H9 (cell line): ENCODE results near the gene LBH. TPM values are rescaled to one million over a fixed set of nuclear protein-coding genes. Genes with fewer than 3 reads are reported as not detected.
A peak's percentile ranks its signal among the peaks of the same experiment; 100 is the strongest.

Experiments used
- DNase-seq: peaks from one replicate; pipeline ENCODE4 v3.0.0-alpha.2; 2017
- H2AFZ ChIP-seq: one replicate; pipeline ENCODE4 v1.6.1; 2013; ENCODE audit warnings: mild to moderate bottlenecking, low read length, control low read depth, moderate library complexity
- H2AK5ac ChIP-seq: 2 replicates; pipeline ENCODE4 v1.6.1; 2013; ENCODE audit warnings: low read length, control low read depth, mixed read lengths; ENCODE audit not compliant: insufficient read length
- H2BK120ac ChIP-seq: one replicate; pipeline ENCODE4 v1.6.1; 2013; ENCODE audit warnings: low read depth, mild to moderate bottlenecking, low read length, control low read depth, inconsistent platforms; ENCODE audit not compliant: poor library complexity, severe bottlenecking
- H2BK12ac ChIP-seq: 2 replicates; pipeline ENCODE4 v1.6.1; 2013; ENCODE audit warnings: low read length, control low read depth, mixed read lengths, low read depth; ENCODE audit not compliant: insufficient read length
- H2BK15ac ChIP-seq: 2 replicates; pipeline ENCODE4 v1.6.1; 2013; ENCODE audit warnings: low read depth, low read length, control low read depth
- H2BK20ac ChIP-seq: one replicate; pipeline ENCODE4 v1.6.1; 2013; ENCODE audit warnings: low read depth, mild to moderate bottlenecking, low read length, control low read depth, inconsistent platforms; ENCODE audit not compliant: poor library complexity, severe bottlenecking
- H2BK5ac ChIP-seq: 2 replicates; pipeline ENCODE4 v1.6.1; 2013; ENCODE audit warnings: low read length, control low read depth, mixed read lengths; ENCODE audit not compliant: insufficient read length
- H3K14ac ChIP-seq: 2 replicates; pipeline ENCODE4 v1.6.1; 2013; ENCODE audit warnings: low read length, control low read depth; ENCODE audit not compliant: insufficient read depth
- H3K18ac ChIP-seq: 2 replicates; pipeline ENCODE4 v1.6.1; 2013; ENCODE audit warnings: low read depth, mild to moderate bottlenecking, mixed read lengths, low read length, control low read depth; ENCODE audit not compliant: insufficient read length
- H3K23ac ChIP-seq: 2 replicates; pipeline ENCODE4 v1.6.1; 2013; ENCODE audit warnings: low read length, control low read depth, mixed read lengths, low read depth; ENCODE audit not compliant: insufficient read length
- H3K23me2 ChIP-seq: 2 replicates; pipeline ENCODE4 v1.6.1; 2013; ENCODE audit warnings: low read depth, mild to moderate bottlenecking, mixed read lengths, low read length, control low read depth; ENCODE audit not compliant: insufficient read length, poor library complexity, severe bottlenecking
- H3K27ac ChIP-seq: 2 replicates; pipeline ENCODE4 v1.5.1; 2013; ENCODE audit warnings: low read length, control low read depth, mixed read lengths, low read depth; ENCODE audit not compliant: insufficient read length
- H3K27me3 ChIP-seq: 2 replicates; pipeline ENCODE4 v1.6.1; 2013; ENCODE audit warnings: low read length, control low read depth, inconsistent platforms; ENCODE audit not compliant: insufficient read depth
- H3K4ac ChIP-seq: 2 replicates; pipeline ENCODE4 v1.6.1; 2013; ENCODE audit warnings: low read depth, mild to moderate bottlenecking, control low read depth, inconsistent platforms, low read length, moderate library complexity
- H3K4me1 ChIP-seq: 2 replicates; pipeline ENCODE4 v1.6.1; 2013; ENCODE audit warnings: low read length, control low read depth, inconsistent platforms; ENCODE audit not compliant: insufficient read depth
- H3K4me2 ChIP-seq: 2 replicates; pipeline ENCODE4 v1.6.1; 2013; ENCODE audit warnings: low read length, control low read depth, mixed read lengths; ENCODE audit not compliant: insufficient read length, insufficient read depth
- H3K56ac ChIP-seq: 2 replicates; pipeline ENCODE4 v1.6.1; 2013; ENCODE audit warnings: low read depth, mild to moderate bottlenecking, mixed read lengths, low read length, control low read depth; ENCODE audit not compliant: insufficient read length
- H3K79me1 ChIP-seq: 2 replicates; pipeline ENCODE4 v1.6.1; 2013; ENCODE audit warnings: low read depth, mild to moderate bottlenecking, moderate library complexity, low read length, control low read depth, inconsistent platforms; ENCODE audit not compliant: insufficient read depth, poor library complexity, severe bottlenecking
- H3K79me2 ChIP-seq: 2 replicates; pipeline ENCODE4 v1.6.1; 2013; ENCODE audit warnings: low read length, control low read depth, inconsistent platforms; ENCODE audit not compliant: insufficient read depth
- H3K9ac ChIP-seq: 2 replicates; pipeline ENCODE4 v1.6.1; 2013; ENCODE audit warnings: low read length, control low read depth, mixed read lengths; ENCODE audit not compliant: insufficient read length; ENCODE audit errors: extremely low read depth
- H3K9me3 ChIP-seq: one replicate; pipeline ENCODE4 v1.6.1; 2013; ENCODE audit warnings: low read depth, low read length, inconsistent platforms; ENCODE audit not compliant: control insufficient read depth
- H3T11ph ChIP-seq: one replicate; pipeline ENCODE4 v1.6.1; 2013; ENCODE audit warnings: mild to moderate bottlenecking, low read length, control low read depth, inconsistent platforms
- H4K20me1 ChIP-seq: one replicate; pipeline ENCODE4 v1.6.1; 2013; ENCODE audit not compliant: control insufficient read depth, insufficient read length, insufficient read depth
- H4K5ac ChIP-seq: 2 replicates; pipeline ENCODE4 v1.6.1; 2013; ENCODE audit warnings: low read depth, mild to moderate bottlenecking, mixed read lengths, low read length, control low read depth; ENCODE audit not compliant: insufficient read length
- H4K8ac ChIP-seq: replicated peaks from 2 replicates; pipeline ENCODE4 v1.6.1; 2013; ENCODE audit warnings: low read length, control low read depth, mixed read lengths, low read depth; ENCODE audit not compliant: insufficient read length
- H4K91ac ChIP-seq: 2 replicates; pipeline ENCODE4 v1.6.1; 2013; ENCODE audit warnings: low read depth, mild to moderate bottlenecking, moderate library complexity, mixed read lengths, low read length, control low read depth; ENCODE audit not compliant: insufficient read length
- H3K27ac Mint-ChIP-seq, 3 experiments: 2 replicates in 2 of 3; 3 replicates in 1 of 3; pipeline ENCODE4 v1.8.0; 2020 to 2021; ENCODE audit warnings: mixed read lengths in 3 of 3, mild to moderate bottlenecking in 1 of 3, moderate library complexity in 1 of 3
- H3K27me3 Mint-ChIP-seq: 2 replicates; pipeline ENCODE4 v1.8.0; 2021; ENCODE audit warnings: low read depth, mild to moderate bottlenecking, moderate library complexity, mixed read lengths
- H3K36me3 Mint-ChIP-seq, 3 experiments: 2 replicates in 2 of 3; 3 replicates in 1 of 3; pipeline ENCODE4 v1.8.0; 2020 to 2021; ENCODE audit warnings: low read depth in 3 of 3, mixed read lengths in 3 of 3; ENCODE audit not compliant: insufficient read depth in 1 of 3
- H3K4me1 Mint-ChIP-seq, 2 experiments: 2 replicates each; pipeline ENCODE4 v1.8.0; 2020; ENCODE audit warnings: mixed read lengths in 2 of 2
- H3K4me3 Mint-ChIP-seq, 2 experiments: 2 replicates in 1 of 2; 3 replicates in 1 of 2; pipeline ENCODE4 v1.8.0; 2020 to 2021; ENCODE audit warnings: mild to moderate bottlenecking in 2 of 2, mixed read lengths in 2 of 2, moderate library complexity in 1 of 2
- H3K9me3 Mint-ChIP-seq, 2 experiments: 2 replicates in 1 of 2; 3 replicates in 1 of 2; pipeline ENCODE4 v1.8.0; 2020; ENCODE audit warnings: mild to moderate bottlenecking in 2 of 2, mixed read lengths in 2 of 2, moderate library complexity in 1 of 2
- WGBS: extraction: QIAGEN DNeasy Blood & Tissue Kit; methylation state at CpG from one replicate; pipeline ENCODE4 v1.1.7; 2013; ENCODE audit warnings: missing lambda C conversion rate, low lambda C conversion rate, mixed read lengths; ENCODE audit not compliant: insufficient read length; ENCODE audit errors: extremely low coverage; 5-methylcytosine and 5-hydroxymethylcytosine counted together
- total RNA-seq: library from RNA; stranded (reverse); gene quantifications from 2 replicates; pipeline ENCODE4 v1.2.1, GENCODE V29; 2021
- TF ChIP-seq, protein P1 (sequence below): fragments of 200-600 bp; sonication (generic); conservative IDR thresholded peaks from 3 replicates; pipeline ENCODE4 v1.8.0; 2021; ENCODE audit warnings: antibody characterized with exemption, mild to moderate bottlenecking

Gene LBH
- total RNA-seq, 1 experiment from 2014 or later, result 53.0 TPM

DNA sequence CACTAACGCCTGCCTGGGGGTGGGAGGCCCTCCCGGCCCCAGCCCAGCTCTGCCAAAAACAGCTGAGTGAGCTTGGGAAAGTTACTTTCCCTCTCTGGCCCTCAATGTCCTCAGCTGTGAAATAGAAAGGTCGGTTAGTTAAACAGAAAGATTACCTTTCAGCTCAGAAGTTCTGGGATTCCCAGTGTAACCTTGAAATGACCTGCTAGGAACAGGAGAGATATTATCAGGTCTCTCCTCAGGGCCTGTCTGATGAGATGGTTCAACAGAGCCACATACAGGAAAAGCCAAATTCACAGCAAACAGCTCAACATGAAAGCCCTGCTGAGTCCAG lies 68.8 kb downstream of the LBH start:
- Histone ChIP-seq H4K5ac (no peak overlapping the region), H3K9me3 (no peaks in the 10 kb centered on the region), H3K27me3 (no peaks in the 10 kb centered on the region; the same call in 1 of the 2 replicates), H2BK15ac (no peak overlapping the region), H2AFZ (no peak overlapping the region), H2BK120ac (no peak overlapping the region), H3K56ac (no peak overlapping the region), H3T11ph (no peak overlapping the region), H3K4me1 (peaks cover 15% of the 10 kb centered on the region; the same call in 1 of the 2 replicates), H3K9ac (no peak overlapping the region), H3K79me1 (no peaks in the 10 kb centered on the region), H2BK12ac (no peak overlapping the region), H3K4ac (no peak overlapping the region), H3K27ac (no peak overlapping the region), H4K20me1 (no peaks in the 10 kb centered on the region), H4K91ac (no peak overlapping the region), H2BK5ac (no peak overlapping the region), H3K23ac (no peak overlapping the region), H3K4me2 (no peak overlapping the region), H2AK5ac (no peak overlapping the region), H3K14ac (no peak overlapping the region), H3K18ac (no peak overlapping the region), H3K23me2 (no peaks in the 10 kb centered on the region), H4K8ac (no peak overlapping the region), H3K79me2 (no peaks in the 10 kb centered on the region), H2BK20ac (no peak overlapping the region)
- no CpG with 5 or more reads among the region's 3 CpGs for WGBS
- no peak overlapping the region for H3K4me3 Mint-ChIP-seq
- H3K9me3 Mint-ChIP-seq, result no peaks in the 10 kb centered on the region
- no peaks in the 10 kb centered on the region; a peak in 2 of 7 replicates for H3K36me3 Mint-ChIP-seq
- peaks cover 38 to 39% of the 10 kb centered on the region in 2 experiments for H3K4me1 Mint-ChIP-seq
- TF ChIP-seq, protein P1, sequence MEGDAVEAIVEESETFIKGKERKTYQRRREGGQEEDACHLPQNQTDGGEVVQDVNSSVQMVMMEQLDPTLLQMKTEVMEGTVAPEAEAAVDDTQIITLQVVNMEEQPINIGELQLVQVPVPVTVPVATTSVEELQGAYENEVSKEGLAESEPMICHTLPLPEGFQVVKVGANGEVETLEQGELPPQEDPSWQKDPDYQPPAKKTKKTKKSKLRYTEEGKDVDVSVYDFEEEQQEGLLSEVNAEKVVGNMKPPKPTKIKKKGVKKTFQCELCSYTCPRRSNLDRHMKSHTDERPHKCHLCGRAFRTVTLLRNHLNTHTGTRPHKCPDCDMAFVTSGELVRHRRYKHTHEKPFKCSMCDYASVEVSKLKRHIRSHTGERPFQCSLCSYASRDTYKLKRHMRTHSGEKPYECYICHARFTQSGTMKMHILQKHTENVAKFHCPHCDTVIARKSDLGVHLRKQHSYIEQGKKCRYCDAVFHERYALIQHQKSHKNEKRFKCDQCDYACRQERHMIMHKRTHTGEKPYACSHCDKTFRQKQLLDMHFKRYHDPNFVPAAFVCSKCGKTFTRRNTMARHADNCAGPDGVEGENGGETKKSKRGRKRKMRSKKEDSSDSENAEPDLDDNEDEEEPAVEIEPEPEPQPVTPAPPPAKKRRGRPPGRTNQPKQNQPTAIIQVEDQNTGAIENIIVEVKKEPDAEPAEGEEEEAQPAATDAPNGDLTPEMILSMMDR, result no peak
- peaks cover 24% of the 10 kb centered on the region for H3K27me3 Mint-ChIP-seq
- DNase-seq, result no peak
- peak overlapping the region in 1 of 3 experiments; percentile 85; a peak in 1 of 7 replicates for H3K27ac Mint-ChIP-seq
